HUES64 (cell line): Measurements from ENCODE around the gene NKAIN2.

Experiments used
- H3K27ac ChIP-seq: 2 replicates; pipeline ENCODE4 v1.7.0; 2013; ENCODE audit warnings: low read depth, low read length, inconsistent platforms
- H3K27me3 ChIP-seq: 2 replicates; pipeline ENCODE4 v1.6.1; 2013; ENCODE audit warnings: mild to moderate bottlenecking, low read length; ENCODE audit not compliant: insufficient read depth
- H3K36me3 ChIP-seq: 2 replicates; pipeline ENCODE4 v1.6.1; 2013; ENCODE audit warnings: mild to moderate bottlenecking, low read length; ENCODE audit not compliant: insufficient read depth
- H3K4me1 ChIP-seq: 2 replicates; pipeline ENCODE4 v1.6.1; 2013; ENCODE audit warnings: mild to moderate bottlenecking, low read length, moderate library complexity; ENCODE audit not compliant: insufficient read depth
- H3K4me3 ChIP-seq: 2 replicates; pipeline ENCODE4 v1.5.1; 2013; ENCODE audit warnings: mild to moderate bottlenecking, low read length, moderate library complexity
- H3K9ac ChIP-seq: 2 replicates; pipeline ENCODE4 v1.6.1; 2013; ENCODE audit warnings: mild to moderate bottlenecking, low read depth, low read length
- H3K9me3 ChIP-seq: 2 replicates; pipeline ENCODE4 v1.6.1; 2013; ENCODE audit warnings: low read depth, low read length; ENCODE audit not compliant: insufficient read depth
- WGBS: fragments of 150-250, 120-280 bp; methylation state at CpG from one replicate; pipeline ENCODE4 v1.1.7; 2013; ENCODE audit warnings: missing lambda C conversion rate; 5-methylcytosine and 5-hydroxymethylcytosine counted together

NKAIN2 gene

GRCh38 chr6:124796464-124796970, 992.9 kb downstream of the NKAIN2 start:
- Histone ChIP-seq H3K27ac (no peak overlapping the region), H3K9me3 (no peaks in the 10 kb centered on the region), H3K4me1 (no peaks in the 10 kb centered on the region), H3K36me3 (no peaks in the 10 kb centered on the region), H3K9ac (no peak overlapping the region), H3K4me3 (no peak overlapping the region), H3K27me3 (no peaks in the 10 kb centered on the region)
- 75% methylated on average over 4 of the region's 4 CpGs for WGBS

- H3K9ac ChIP-seq = no peak overlapping the region
- H3K27ac ChIP-seq = no peak overlapping the region
- no peaks in the 10 kb centered on the region for H3K9me3 ChIP-seq
- no peaks in the 10 kb centered on the region for H3K27me3 ChIP-seq
- no peaks in the 10 kb centered on the region for H3K4me1 ChIP-seq
- H3K36me3 ChIP-seq = no peaks in the 10 kb centered on the region
- no peak overlapping the region for H3K4me3 ChIP-seq
Observed at GRCh38 chr6:124797224-124797623, 993.6 kb downstream of the NKAIN2 start.

GRCh38 chr6:124798942-124799496, 995.4 kb downstream of the NKAIN2 start:
- H3K4me1 ChIP-seq = no peaks in the 10 kb centered on the region
- H3K9me3 ChIP-seq = peaks cover 5% of the 10 kb centered on the region; the same call in 1 of the 2 replicates
- H3K9ac ChIP-seq = no peak overlapping the region
- no peak overlapping the region for H3K27ac ChIP-seq
- no peaks in the 10 kb centered on the region for H3K36me3 ChIP-seq
- H3K27me3 ChIP-seq = no peaks in the 10 kb centered on the region
- 90% methylated on average over 3 of the region's 3 CpGs for WGBS
- H3K4me3 ChIP-seq = no peak overlapping the region

DNA sequence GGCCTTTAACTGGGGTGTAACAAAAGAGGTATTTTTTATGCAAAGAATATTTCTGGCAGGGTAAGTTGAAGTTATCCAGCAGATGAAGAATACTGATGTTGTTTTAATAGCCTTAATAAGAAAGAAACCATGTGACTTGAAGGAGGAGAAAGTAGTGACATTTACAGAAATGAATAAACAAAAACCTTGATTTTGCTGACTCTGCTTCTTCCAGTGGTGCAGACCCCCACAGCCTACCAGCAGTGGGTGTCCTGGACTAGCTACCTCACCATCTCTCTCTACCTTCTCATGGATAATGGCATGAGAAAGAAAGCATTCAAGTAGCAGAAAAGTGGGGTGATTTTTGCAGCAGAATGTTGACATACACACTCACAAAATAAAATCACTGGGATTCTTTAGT, 996.0 kb downstream of the NKAIN2 start:
- Histone ChIP-seq H3K27me3 (no peaks in the 10 kb centered on the region), H3K9me3 (peaks cover 9% of the 10 kb centered on the region; the same call in 1 of the 2 replicates), H3K4me1 (no peaks in the 10 kb centered on the region), H3K9ac (no peak overlapping the region), H3K36me3 (no peaks in the 10 kb centered on the region), H3K27ac (no peak overlapping the region), H3K4me3 (no peak overlapping the region)

DNA sequence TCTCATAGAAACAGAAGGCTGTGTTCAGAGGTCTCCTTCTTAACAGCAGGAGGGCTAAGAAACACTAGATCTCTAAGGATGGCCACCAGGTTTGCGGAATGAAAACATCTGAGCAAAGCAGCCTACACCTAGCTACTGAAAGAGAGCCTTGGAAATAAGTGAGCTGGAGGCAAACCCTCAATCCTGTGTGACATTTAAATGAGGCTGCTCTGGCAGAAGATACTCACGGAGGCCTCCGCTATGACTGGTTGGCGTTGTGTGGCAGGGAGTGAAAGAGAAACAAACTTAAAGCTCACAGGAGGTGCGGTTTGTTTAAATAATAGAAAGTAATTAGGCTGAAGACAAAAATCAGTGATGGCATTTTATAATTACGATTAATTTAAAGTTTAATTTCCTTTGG, 996.6 kb downstream of the NKAIN2 start:
- H3K9me3 ChIP-seq = peaks cover 9% of the 10 kb centered on the region; the same call in 1 of the 2 replicates
- H3K4me3 ChIP-seq = no peak overlapping the region
- H3K4me1 ChIP-seq = no peaks in the 10 kb centered on the region
- 92% methylated on average over 6 of the region's 6 CpGs for WGBS
- H3K36me3 ChIP-seq = no peaks in the 10 kb centered on the region
- no peak overlapping the region for H3K9ac ChIP-seq
- no peaks in the 10 kb centered on the region for H3K27me3 ChIP-seq
- no peak overlapping the region for H3K27ac ChIP-seq

DNA sequence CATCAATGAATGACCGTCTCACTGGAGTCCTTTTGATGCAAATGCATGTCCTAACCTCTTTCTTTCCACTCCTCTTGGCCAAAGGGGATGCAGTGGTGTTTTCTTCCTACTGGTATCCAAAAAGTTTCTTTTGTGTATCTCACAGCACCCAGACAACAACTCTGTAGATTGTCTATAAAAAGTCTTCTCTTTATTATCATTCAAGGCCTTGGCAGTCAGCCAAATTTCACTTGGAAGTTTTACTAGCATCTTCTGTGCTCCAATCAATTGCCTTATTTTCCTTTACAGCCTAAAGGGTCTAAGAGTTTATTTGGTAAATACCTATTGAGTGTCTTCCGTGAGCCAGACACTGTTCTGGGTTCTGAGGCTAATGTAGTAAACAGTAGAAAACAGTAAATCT, 1008.4 kb downstream of the NKAIN2 start:
- WGBS = 89% methylated on average over 2 of the region's 2 CpGs
- H3K4me3 ChIP-seq = no peak overlapping the region
- H3K36me3 ChIP-seq = no peaks in the 10 kb centered on the region
- no peak overlapping the region for H3K27ac ChIP-seq
- H3K9ac ChIP-seq = no peak overlapping the region
- no peaks in the 10 kb centered on the region for H3K9me3 ChIP-seq
- no peaks in the 10 kb centered on the region for H3K4me1 ChIP-seq
- no peaks in the 10 kb centered on the region for H3K27me3 ChIP-seq

DNA sequence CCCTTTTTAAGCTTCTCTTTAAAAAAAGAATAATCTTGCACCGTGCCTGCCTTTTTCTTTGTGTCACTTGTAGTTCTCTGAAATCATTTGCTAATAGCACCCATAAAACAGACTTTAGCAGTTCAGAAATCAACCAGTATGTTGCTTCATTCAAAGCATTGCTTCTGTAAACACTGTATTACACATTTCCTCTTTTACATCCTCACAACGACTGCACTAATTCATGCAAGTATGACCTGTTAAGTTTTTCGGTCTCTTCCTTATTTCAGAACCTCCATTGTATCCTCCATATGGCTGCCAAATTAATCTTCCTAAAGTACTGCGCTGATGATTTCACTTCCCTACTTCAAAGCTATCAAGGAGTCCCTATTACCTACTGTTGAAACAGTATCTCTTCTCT, 1015.7 kb downstream of the NKAIN2 start:
- no peak overlapping the region for H3K27ac ChIP-seq
- 95% methylated on average over 4 of the region's 4 CpGs for WGBS
- H3K4me1 ChIP-seq = no peaks in the 10 kb centered on the region
- H3K4me3 ChIP-seq = no peak overlapping the region
- no peaks in the 10 kb centered on the region for H3K9me3 ChIP-seq
- no peaks in the 10 kb centered on the region for H3K27me3 ChIP-seq
- H3K9ac ChIP-seq = no peak overlapping the region
- no peaks in the 10 kb centered on the region for H3K36me3 ChIP-seq

GRCh38 chr6:124822204-124822613, 1018.5 kb downstream of the NKAIN2 start:
- no peaks in the 10 kb centered on the region for H3K36me3 ChIP-seq
- no peaks in the 10 kb centered on the region for H3K27me3 ChIP-seq
- no peak overlapping the region for H3K4me3 ChIP-seq
- no peaks in the 10 kb centered on the region for H3K9me3 ChIP-seq
- H3K27ac ChIP-seq = no peak overlapping the region
- H3K9ac ChIP-seq = no peak overlapping the region
- no peaks in the 10 kb centered on the region for H3K4me1 ChIP-seq

DNA sequence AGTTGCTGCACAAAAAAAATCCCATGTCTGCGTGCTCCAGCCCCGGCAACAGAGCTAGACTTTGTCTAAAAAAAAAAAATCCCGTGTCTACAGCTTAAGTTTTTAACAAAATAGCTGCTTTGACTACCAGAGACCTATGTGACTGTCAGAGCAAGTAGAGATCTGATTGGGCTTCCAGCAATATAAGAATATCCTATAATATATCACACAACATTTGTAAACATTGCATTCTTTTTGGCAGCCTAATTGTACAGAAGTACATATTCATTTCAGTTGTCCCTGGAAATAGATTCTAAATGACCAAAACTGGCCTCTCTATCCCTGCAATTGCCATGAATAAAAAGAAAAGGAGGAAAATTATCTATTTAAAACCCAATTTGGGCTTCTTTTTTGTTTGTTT, 1019.1 kb downstream of the NKAIN2 start:
- no peak overlapping the region for H3K9ac ChIP-seq
- no peak overlapping the region for H3K27ac ChIP-seq
- WGBS = 91% methylated on average over 3 of the region's 3 CpGs

DNA sequence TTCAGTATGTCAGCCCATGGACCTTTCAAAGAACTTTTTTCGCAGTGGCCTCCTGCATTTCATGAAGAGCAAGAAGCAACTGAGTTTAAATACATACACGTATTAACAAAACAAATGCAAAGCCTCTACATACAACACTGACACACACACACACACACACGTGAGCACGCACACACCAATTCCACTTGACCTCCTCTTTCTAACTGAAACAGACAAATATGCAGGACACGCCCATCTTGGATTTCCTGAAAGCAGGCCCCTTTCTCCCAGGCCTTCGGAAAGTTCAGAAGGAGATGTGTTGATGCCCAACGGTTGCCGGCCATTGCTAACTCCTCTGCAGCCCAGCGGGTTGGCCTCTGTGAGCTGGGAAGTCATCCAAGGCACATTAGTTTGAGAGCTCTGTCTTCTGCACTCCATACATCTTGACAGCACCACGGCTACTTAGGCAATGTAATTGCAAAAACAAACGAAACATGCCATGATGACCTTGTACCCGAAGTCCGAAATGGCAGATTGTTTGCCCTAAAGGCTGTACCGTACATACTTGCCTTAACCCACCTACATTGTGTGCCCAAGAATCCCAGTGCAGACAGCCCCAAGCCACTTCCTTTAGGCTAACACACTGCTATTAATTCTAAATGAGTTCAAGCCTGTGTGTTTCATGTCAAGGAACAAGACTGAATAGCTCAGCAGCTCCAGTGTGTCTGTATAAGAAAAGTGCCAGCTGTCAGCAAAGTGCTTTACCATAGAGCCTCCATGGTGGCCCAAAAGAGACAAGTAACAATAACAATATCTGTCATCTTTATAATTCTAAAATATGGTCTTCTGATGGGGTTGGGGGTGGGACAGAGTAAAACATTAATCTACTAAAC, 1019.8 kb downstream of the NKAIN2 start:
- Histone ChIP-seq H3K9ac (no peak overlapping the region), H3K27ac (no peak overlapping the region), H3K4me1 (no peaks in the 10 kb centered on the region), H3K4me3 (no peak overlapping the region), H3K9me3 (no peaks in the 10 kb centered on the region), H3K36me3 (no peaks in the 10 kb centered on the region), H3K27me3 (no peaks in the 10 kb centered on the region)
- WGBS = 92% methylated on average over 14 of the region's 14 CpGs

More for the DNA sequence above, 1019.1 kb downstream of the NKAIN2 start:
- Histone ChIP-seq H3K9me3 (no peaks in the 10 kb centered on the region), H3K27me3 (no peaks in the 10 kb centered on the region), H3K4me1 (no peaks in the 10 kb centered on the region), H3K36me3 (no peaks in the 10 kb centered on the region), H3K4me3 (no peak overlapping the region)

GRCh38 chr6:124825564-124825963, 1021.9 kb downstream of the NKAIN2 start:
- H3K27me3 ChIP-seq = no peaks in the 10 kb centered on the region
- WGBS = 60% methylated on average over 2 of the region's 2 CpGs

More at GRCh38 chr6:124825564-124825963, 1021.9 kb downstream of the NKAIN2 start:
- no peak overlapping the region for H3K9ac ChIP-seq
- H3K9me3 ChIP-seq = no peaks in the 10 kb centered on the region
- H3K27ac ChIP-seq = no peak overlapping the region
- no peak overlapping the region for H3K4me3 ChIP-seq
- no peaks in the 10 kb centered on the region for H3K36me3 ChIP-seq
- no peaks in the 10 kb centered on the region for H3K4me1 ChIP-seq
